Right lobe of liver (tissue), 6 donors: ENCODE data around the gene OTOP3. TPM values are rescaled to one million over a fixed set of nuclear protein-coding genes. Genes with fewer than 3 reads are reported as not detected.

Experiments
- ATAC-seq, 4 donors: fragments of 200-7000 bp; cut with Tn5 transposase; one replicate each; pipeline ENCODE4 v1.9.1; 2020; ENCODE audit warnings: mild to moderate bottlenecking in 4 of 4, moderate library complexity in 4 of 4
- DNase-seq, 3 donors: peaks; one replicate each; pipeline ENCODE4 v3.0.0-alpha.2; 2020
- H3K27ac ChIP-seq, 3 donors: fragments of 200-600 bp; one replicate each; pipeline ENCODE4 v1.8.0; 2022
- H3K27me3 ChIP-seq, 2 donors: fragments of 200-600 bp; one replicate each; pipeline ENCODE4 v1.8.0; 2022
- H3K36me3 ChIP-seq, 4 donors: fragments of 200-600 bp; sonication (generic) in 1 of 4; one replicate each; pipeline versions ENCODE4 v1.5.1 to v1.8.0; 2017 to 2022; ENCODE audit warnings: control low read depth in 1 of 4
- H3K4me1 ChIP-seq, 4 donors: fragments of 200-600 bp; sonication (generic) in 1 of 4; one replicate each; pipeline versions ENCODE4 v1.5.1 to v1.8.0; 2017 to 2022; ENCODE audit warnings: control low read depth in 1 of 4
- H3K4me3 ChIP-seq, 3 donors: fragments of 200-600 bp; one replicate each; pipeline ENCODE4 v1.8.0; 2022
- H3K9me3 ChIP-seq, 4 donors: fragments of 200-600 bp; sonication (generic) in 1 of 4; one replicate each; pipeline versions ENCODE4 v1.5.1 to v1.8.0; 2017 to 2022; ENCODE audit warnings: control low read depth in 1 of 4
- CTCF ChIP-seq, 4 donors: fragments of 200-600 bp in 3 of 4; fragments of 450-650 bp in 1 of 4; IDR thresholded peaks; one replicate each; pipeline versions ENCODE4 v1.5.1 to v1.8.0; 2016 to 2022; ENCODE audit warnings: antibody characterized with exemption in 4 of 4, mild to moderate bottlenecking in 2 of 4
- POLR2A ChIP-seq: fragments of 450-650 bp; IDR thresholded peaks from one replicate; pipeline ENCODE4 v1.6.1; 2017; ENCODE audit warnings: antibody characterized with exemption, mild to moderate bottlenecking
- WGBS: methylation state at CpG from one replicate; pipeline ENCODE4 v1.1.6; 2018; ENCODE audit warnings: low coverage, low lambda C conversion rate; ENCODE audit not compliant: insufficient coverage; ENCODE audit errors: missing lambda C conversion rate; 5-methylcytosine and 5-hydroxymethylcytosine counted together
- intact Hi-C, 2 donors: fragments of 100-400 bp; cut with DNase I; formaldehyde crosslinking; loops; one replicate each; pipeline versions ENCODE4 v1.11.2 to v1.14.1; 2022
- total RNA-seq, 6 experiments: library from RNA; depleted of rRNA in 2 of 6; stranded (reverse); fragments of >200 nt in 2 of 6; fragmentation: NEBNext Ultra II Directional in 3 of 6; extraction: Animal tissue kit (Norgen Biotek cat#: 25700) in 3 of 6; gene quantifications; one replicate each; pipeline versions ENCODE4 v1.1.0 to v1.2.4, GENCODE V29; 2016 to 2023
- donor health status: DM: no; HTN: yes; CAD: no.
- donor health status: DM: no; HTN: no; CAD: no.
- donor health status: DM: no; HTN: no; CAD: no.
- donor health status: DM: no; HTN: yes; CAD: no.
- donor health status: DM: no; HTN: yes; CAD: no.

The OTOP3 gene
- total RNA-seq, 6 experiments from 2014 or later: not detected

DNA sequence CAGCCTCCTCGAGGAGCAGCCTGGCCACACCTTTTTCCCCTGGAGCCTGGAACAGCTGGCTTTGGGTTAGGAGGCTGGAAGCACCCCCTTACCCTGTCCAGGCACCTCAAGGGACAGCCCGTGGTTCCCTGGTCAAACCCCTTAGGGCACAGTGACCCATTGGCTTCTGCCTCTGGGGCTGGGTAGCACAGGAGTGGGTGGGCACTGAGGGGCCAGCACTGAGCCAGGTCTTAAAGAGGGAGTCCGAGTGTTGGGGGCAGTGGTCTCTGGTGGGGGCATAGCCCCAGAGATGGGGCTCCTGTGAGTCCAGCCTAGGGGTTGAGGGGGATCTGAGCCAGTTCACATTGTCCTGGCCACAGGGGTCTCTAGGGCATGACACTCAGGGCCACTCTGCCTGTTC lies 15.4 kb downstream of the OTOP3 start:
- Histone ChIP-seq H3K4me3 (no peak overlapping the region), H3K4me1 (no peaks in the 10 kb centered on the region), H3K27ac (no peak overlapping the region), H3K36me3 (no peaks in the 10 kb centered on the region), H3K27me3 (no peaks in the 10 kb centered on the region), H3K9me3 (no peaks in the 10 kb centered on the region)
- ATAC-seq: no peak
- no peak for DNase-seq
- intact Hi-C loops: no loop called here
- TF ChIP-seq CTCF (IDR thresholded peaks at IDR 0.05): no peak
- TF ChIP-seq POLR2A: no peak
- WGBS: no CpG with 5 or more reads among the region's 3 CpGs

DNA sequence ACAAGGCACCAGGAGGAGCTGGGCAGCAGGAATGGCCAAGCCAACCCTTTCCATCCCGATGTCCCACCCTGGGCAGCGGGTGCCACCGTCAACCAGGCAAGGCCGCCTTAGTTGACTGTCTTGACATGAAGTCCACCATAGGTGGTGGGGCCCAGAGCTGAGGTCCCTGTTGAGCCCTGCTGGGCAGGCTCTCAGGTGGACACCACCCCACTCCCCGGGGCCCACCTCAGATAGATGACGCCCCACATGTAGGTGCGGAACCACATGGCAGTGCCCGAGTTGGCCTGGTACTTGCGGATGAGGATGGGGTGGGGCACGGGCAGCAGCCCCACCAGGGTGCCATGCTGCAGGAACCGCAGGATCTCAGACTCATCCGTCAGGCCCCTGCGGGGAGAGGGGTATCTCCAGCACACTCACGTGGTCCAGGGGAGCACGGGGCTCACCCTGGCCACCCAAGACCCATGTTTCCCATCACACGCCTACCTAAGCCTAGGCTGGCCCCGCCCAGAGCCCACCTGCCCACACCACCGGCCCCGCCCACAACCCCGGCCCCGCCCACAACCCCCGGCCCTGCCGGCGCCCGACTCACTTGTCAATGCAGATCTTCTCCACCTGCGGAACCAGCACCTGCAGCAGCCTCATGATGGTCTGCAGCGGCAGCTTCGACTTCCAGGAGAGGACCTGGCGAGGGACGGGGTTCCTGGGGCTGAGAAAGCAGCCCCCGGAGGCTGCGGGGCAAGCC lies 16.2 kb downstream of the OTOP3 start:
- H3K9me3 ChIP-seq: no peaks in the 10 kb centered on the region
- H3K27me3 ChIP-seq: no peaks in the 10 kb centered on the region
- ATAC-seq: no peak
- no peaks in the 10 kb centered on the region for H3K36me3 ChIP-seq
- no peaks in the 10 kb centered on the region for H3K4me1 ChIP-seq
- intact Hi-C loops: no loop called here
- TF ChIP-seq POLR2A (no peak), CTCF (IDR thresholded peaks at IDR 0.05) (no peak)
- no peak for DNase-seq
- H3K4me3 ChIP-seq: no peak overlapping the region
- WGBS: 51% methylated on average over 7 of the region's 32 CpGs
- no peak overlapping the region for H3K27ac ChIP-seq

DNA sequence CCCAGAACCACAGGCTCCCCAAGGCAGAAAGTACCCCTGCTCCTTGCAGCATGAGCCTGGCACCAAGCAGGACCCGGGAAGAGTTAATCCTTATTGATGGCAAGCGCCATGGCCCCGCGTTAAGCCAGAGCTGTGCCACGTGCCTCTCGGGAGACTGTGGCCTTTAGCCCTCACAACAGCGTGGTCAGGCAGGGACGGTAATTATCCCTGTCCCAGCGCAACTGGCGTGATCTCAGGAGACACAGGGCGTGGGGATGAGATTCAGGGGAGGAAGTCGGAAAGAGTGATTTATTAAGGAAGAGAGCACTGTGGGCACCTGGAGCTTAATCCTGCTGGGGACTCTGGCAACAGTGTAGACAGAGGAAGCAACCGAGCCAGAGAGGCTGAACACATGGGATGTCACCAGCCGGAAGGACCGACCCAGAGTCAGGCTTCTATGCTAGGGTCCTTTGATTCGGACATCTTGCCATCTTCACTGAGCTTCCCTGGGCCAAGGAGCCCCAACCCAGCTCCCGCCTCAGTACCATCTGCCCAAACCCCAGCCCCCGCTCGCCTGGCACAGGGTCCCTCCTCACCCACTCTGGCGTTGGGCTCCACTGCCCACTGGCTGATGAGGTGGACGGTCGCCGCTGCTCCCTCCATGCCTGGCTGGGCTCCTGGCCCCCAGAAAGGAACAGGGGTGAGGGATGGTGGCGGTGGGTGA lies 16.9 kb downstream of the OTOP3 start:
- Histone ChIP-seq H3K4me3 (no peak overlapping the region), H3K27me3 (no peaks in the 10 kb centered on the region), H3K4me1 (no peaks in the 10 kb centered on the region), H3K9me3 (no peaks in the 10 kb centered on the region), H3K27ac (no peak overlapping the region), H3K36me3 (no peaks in the 10 kb centered on the region)
- ATAC-seq (no peak), DNase-seq (no peak)
- intact Hi-C loops: no loop called here
- whole genome bisulfite sequencing: 53% methylated on average over 12 of the region's 24 CpGs
- TF ChIP-seq CTCF (IDR thresholded peaks at IDR 0.05) (no peak), POLR2A (no peak)

GRCh38 chr17:74953134-74953687 lies 17.5 kb downstream of the OTOP3 start:
- no peaks in the 10 kb centered on the region for H3K9me3 ChIP-seq
- intact Hi-C loops: no loop called here
- ATAC-seq (no peak), DNase-seq (no peak)
- H3K4me3 ChIP-seq: no peak overlapping the region
- no peaks in the 10 kb centered on the region for H3K27me3 ChIP-seq
- H3K4me1 ChIP-seq: no peaks in the 10 kb centered on the region
- H3K36me3 ChIP-seq: no peaks in the 10 kb centered on the region
- TF ChIP-seq POLR2A (no peak), CTCF (IDR thresholded peaks at IDR 0.05) (no peak)
- H3K27ac ChIP-seq: no peak overlapping the region
- WGBS: no CpG with 5 or more reads among the region's 11 CpGs
